Spleen (tissue), 11 donors: ENCODE results near the gene AUP1. TPM values are rescaled to one million over a fixed set of nuclear protein-coding genes. Genes with fewer than 3 reads are reported as not detected.

Experiments
- DNase-seq: peaks from one replicate; pipeline ENCODE4 v3.0.0-alpha.2; 2020
- H3K27ac ChIP-seq, 8 donors: fragments of 200-600 bp; sonication (generic) in 7 of 8; 1 replicate in 4 of 8; 2 replicates in 4 of 8; pipeline versions ENCODE4 v1.5.0 to v1.8.0; 2016 to 2021; ENCODE audit warnings: inconsistent platforms in 4 of 8, mild to moderate bottlenecking in 4 of 8, moderate library complexity in 1 of 8
- H3K27me3 ChIP-seq, 7 donors: fragments of 200-600 bp; sonication (generic) in 6 of 7; replicated peaks in 1 of 7; 1 replicate in 4 of 7; 2 replicates in 3 of 7; pipeline versions ENCODE4 v1.5.0 to v1.8.0; 2016 to 2021; ENCODE audit warnings: inconsistent platforms in 3 of 7, mild to moderate bottlenecking in 1 of 7
- H3K36me3 ChIP-seq, 6 donors: fragments of 200-600 bp; sonication (generic) in 5 of 6; 1 replicate in 4 of 6; 2 replicates in 2 of 6; pipeline versions ENCODE4 v1.5.0 to v1.8.0; 2016 to 2021; ENCODE audit warnings: inconsistent platforms in 2 of 6
- H3K4me1 ChIP-seq, 6 donors: fragments of 200-600 bp; sonication (generic) in 5 of 6; 1 replicate in 3 of 6; 2 replicates in 3 of 6; pipeline versions ENCODE4 v1.5.0 to v1.8.0; 2016 to 2021; ENCODE audit warnings: inconsistent platforms in 3 of 6
- H3K4me3 ChIP-seq, 8 donors: fragments of 200-600 bp; sonication (generic) in 7 of 8; 1 replicate in 4 of 8; 2 replicates in 4 of 8; pipeline versions ENCODE4 v1.5.0 to v1.8.0; 2016 to 2021; ENCODE audit warnings: inconsistent platforms in 4 of 8, mild to moderate bottlenecking in 4 of 8, moderate library complexity in 2 of 8
- H3K9me3 ChIP-seq, 8 donors: fragments of 200-600 bp; sonication (generic) in 7 of 8; 1 replicate in 4 of 8; 2 replicates in 4 of 8; pipeline versions ENCODE4 v1.5.0 to v1.8.0; 2016 to 2021; ENCODE audit warnings: inconsistent platforms in 4 of 8
- POLR2A ChIP-seq, 3 donors: fragments of 450-650 bp; IDR thresholded peaks; one replicate each; pipeline ENCODE4 v1.5.1; 2017; ENCODE audit warnings: antibody characterized with exemption in 3 of 3, mild to moderate bottlenecking in 1 of 3
- POLR2AphosphoS5 ChIP-seq, 3 donors: sonication (generic); formaldehyde crosslinking; IDR thresholded peaks; one replicate each; pipeline ENCODE4 v1.5.1; 2017; ENCODE audit warnings: antibody characterized with exemption in 3 of 3
- WGBS, 5 donors: extraction: QIAGEN DNeasy Blood & Tissue Kit in 3 of 5; methylation state at CpG; one replicate each; pipeline versions ENCODE4 v1.1.5 to v1.1.7; 2013 to 2018; 5-methylcytosine and 5-hydroxymethylcytosine counted together
- intact Hi-C: fragments of 100-400 bp; cut with DNase I; formaldehyde crosslinking; loops from one replicate; pipeline ENCODE4 v1.15.0; 2023; ENCODE audit warnings: low total_unique reads
- polyA plus RNA-seq, 3 donors: library from polyadenylated mRNA; stranded (reverse); fragments of 200-250 nt; gene quantifications; one replicate each; pipeline ENCODE4 v1.2.1, GENCODE V29; 2013
- total RNA-seq, 7 donors: library from RNA; depleted of rRNA in 3 of 7; stranded (reverse); fragments of >200 nt in 3 of 7; fragmentation: NEBNext Ultra II Directional in 4 of 7; extraction: Animal tissue kit (Norgen Biotek cat#: 25700) in 4 of 7; gene quantifications; one replicate each; pipeline versions ENCODE4 v1.1.0 to v1.2.1, GENCODE V29; 2016 to 2021
- TF ChIP-seq, protein P1 (sequence below), 11 experiments: fragments of 200-600 bp in 7 of 11; fragments of 450-650 bp in 4 of 11; sonication (generic) in 4 of 11; IDR thresholded peaks in 8 of 11; conservative IDR thresholded peaks in 3 of 11; 1 replicate in 7 of 11; 2 replicates in 4 of 11; pipeline versions ENCODE4 v1.4.0 to v1.8.0; 2016 to 2021; ENCODE audit warnings: antibody characterized with exemption in 11 of 11, inconsistent platforms in 4 of 11, mild to moderate bottlenecking in 1 of 11
- donor health status: healthy with polysubstance abuse.
- donor health status: DM: no; HTN: no; CAD: no; lungs with moderate emphysema.
- donor health status: DM: no; HTN: no; CAD: no.
- donor health status: Bipolar disorder and iron deficiency.
- donor health status: healthy.
- donor health status: DM: no; HTN: no; CAD: no.
- donor health status: DM: yes; HTN: yes; CAD: no.

Gene AUP1
- total and polyA plus RNA-seq, 10 donors = 107 to 226 (median 135) TPM

DNA sequence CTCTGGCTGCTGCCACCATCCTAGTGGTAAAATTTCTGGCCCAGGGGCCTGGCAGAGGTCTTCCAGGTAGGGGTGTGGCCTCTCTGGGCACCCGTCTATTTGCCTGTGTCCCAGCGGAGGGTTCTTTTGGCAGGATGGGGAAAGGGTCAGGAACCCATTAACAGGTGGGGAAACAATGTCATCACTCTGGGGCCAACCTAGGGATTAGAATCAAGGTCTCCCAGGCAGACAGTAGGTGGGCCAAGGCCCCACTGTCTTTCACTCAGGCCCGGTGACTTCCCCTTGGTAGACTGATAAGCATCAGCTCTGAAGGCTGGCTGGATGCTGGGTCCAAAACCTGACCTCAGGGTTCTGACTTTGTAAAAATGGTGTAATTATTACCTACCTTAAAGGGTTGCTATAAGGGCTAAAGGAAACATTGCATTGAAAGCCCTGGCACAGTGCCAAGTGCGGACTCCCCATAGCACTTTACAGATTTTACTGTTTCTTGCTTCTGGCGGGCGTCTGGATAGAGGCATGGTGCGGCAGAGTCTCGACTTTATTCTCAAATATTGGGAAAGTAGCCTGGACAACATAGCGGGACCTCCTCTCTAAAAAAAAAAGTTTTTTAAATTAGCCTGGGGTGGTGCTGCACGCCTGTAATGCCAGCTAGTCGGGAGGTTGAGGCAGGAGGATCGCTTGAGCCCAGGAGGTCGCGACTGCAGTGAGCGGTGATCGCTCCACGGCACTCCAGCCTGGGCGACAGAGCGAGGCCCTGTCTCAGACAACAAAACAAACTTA is 32.3 kb downstream of the AUP1 start:
- 55 to 69% (median 62%) methylated on average over 18 to 19 of the region's 19 CpGs for WGBS, 5 donors
- intact Hi-C loops = no loop called here
- Histone ChIP-seq H3K4me3 (peak overlapping the region in 6 of 8 donors; percentile 34 to 68 (median 51)), H3K36me3 (peaks cover under 1 to 27% (median 21%) of the 10 kb centered on the region in 6 donors), H3K27ac (no peak overlapping the region), H3K9me3 (no peaks in the 10 kb centered on the region), H3K4me1 (peaks cover 24 to 42% (median 35%) of the 10 kb centered on the region in 6 donors), H3K27me3 (peaks cover 9 to 56% (median 34%) of the 10 kb centered on the region in 7 donors)
- TF ChIP-seq POLR2AphosphoS5 (IDR thresholded peaks at IDR 0.05) (peak in 1 of 3 donors; percentile 25), POLR2A (IDR thresholded peaks at IDR 0.05) (no peak)
- peak; percentile 30 for DNase-seq

DNA sequence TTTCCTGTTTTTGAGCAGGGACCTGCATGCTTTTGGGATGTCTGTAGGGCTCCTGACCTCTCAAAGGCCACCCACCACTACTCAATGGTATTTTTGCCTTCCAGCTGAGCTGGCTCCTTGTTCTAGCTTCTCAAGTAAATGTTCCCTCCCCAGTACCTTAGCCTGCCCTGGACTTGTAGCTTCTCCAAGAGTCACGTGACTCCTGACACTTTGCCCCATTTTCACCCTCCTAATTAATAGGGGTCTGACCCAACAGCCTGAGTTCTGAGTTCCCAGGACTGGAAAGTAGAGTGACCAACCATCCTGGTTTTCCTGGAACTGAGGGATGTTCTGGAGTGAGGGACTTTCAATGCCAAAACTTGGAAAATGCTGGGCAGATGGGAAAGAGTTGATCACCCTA is 34.1 kb downstream of the AUP1 start:
- no peak overlapping the region for H3K27ac ChIP-seq
- WGBS, 5 donors = 87 to 94% (median 93%) methylated on average over 1 of the region's 1 CpG
- TF ChIP-seq POLR2AphosphoS5 (IDR thresholded peaks at IDR 0.05) = no peak
- TF ChIP-seq, protein P1, sequence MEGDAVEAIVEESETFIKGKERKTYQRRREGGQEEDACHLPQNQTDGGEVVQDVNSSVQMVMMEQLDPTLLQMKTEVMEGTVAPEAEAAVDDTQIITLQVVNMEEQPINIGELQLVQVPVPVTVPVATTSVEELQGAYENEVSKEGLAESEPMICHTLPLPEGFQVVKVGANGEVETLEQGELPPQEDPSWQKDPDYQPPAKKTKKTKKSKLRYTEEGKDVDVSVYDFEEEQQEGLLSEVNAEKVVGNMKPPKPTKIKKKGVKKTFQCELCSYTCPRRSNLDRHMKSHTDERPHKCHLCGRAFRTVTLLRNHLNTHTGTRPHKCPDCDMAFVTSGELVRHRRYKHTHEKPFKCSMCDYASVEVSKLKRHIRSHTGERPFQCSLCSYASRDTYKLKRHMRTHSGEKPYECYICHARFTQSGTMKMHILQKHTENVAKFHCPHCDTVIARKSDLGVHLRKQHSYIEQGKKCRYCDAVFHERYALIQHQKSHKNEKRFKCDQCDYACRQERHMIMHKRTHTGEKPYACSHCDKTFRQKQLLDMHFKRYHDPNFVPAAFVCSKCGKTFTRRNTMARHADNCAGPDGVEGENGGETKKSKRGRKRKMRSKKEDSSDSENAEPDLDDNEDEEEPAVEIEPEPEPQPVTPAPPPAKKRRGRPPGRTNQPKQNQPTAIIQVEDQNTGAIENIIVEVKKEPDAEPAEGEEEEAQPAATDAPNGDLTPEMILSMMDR (IDR thresholded peaks at IDR 0.05 in 8 of 11, conservative IDR thresholded peaks at IDR 0.05 in 3 of 11) = no peak
- TF ChIP-seq POLR2A (IDR thresholded peaks at IDR 0.05) = no peak
- no peaks in the 10 kb centered on the region for H3K9me3 ChIP-seq
- H3K4me1 ChIP-seq = peaks cover 24 to 34% (median 29%) of the 10 kb centered on the region in 6 donors
- H3K4me3 ChIP-seq = no peak overlapping the region
- peaks cover 5 to 44% (median 38%) of the 10 kb centered on the region in 6 donors for H3K36me3 ChIP-seq
- peaks cover 9 to 38% (median 34%) of the 10 kb centered on the region in 7 donors for H3K27me3 ChIP-seq
- no peak for DNase-seq
- intact Hi-C loops = no loop called here

DNA sequence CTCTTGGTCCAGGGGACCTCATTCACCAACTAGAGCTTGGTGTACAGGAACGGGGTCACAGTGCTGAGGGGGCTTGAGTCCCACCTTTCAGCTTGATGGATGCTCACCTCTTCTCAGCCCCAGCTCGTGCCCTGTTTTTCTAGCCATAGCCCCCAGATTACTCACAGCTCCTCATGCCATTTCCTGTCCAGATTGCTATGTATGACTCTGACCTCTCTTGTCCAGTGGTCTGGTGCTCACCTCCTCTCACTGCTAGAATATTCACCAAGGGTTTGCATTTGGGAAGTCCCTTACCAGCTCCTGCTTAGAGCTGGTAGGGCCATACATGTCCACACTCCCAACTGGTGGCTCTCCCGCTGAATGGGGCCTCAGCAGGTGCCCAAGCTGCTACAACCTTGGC is 36.0 kb downstream of the AUP1 start:
- peaks cover 11 to 15% (median 13%) of the 10 kb centered on the region in 6 donors for H3K4me1 ChIP-seq
- no peak overlapping the region for H3K27ac ChIP-seq
- 88 to 98% (median 91%) methylated on average over 3 of the region's 3 CpGs for WGBS, 5 donors
- intact Hi-C loops = no loop called here
- TF ChIP-seq POLR2A (IDR thresholded peaks at IDR 0.05) = no peak
- TF ChIP-seq, protein P1 (IDR thresholded peaks at IDR 0.05 in 8 of 11, conservative IDR thresholded peaks at IDR 0.05 in 3 of 11) = no peak
- H3K4me3 ChIP-seq = no peak overlapping the region
- no peak for DNase-seq
- H3K36me3 ChIP-seq = peaks cover 5 to 63% (median 46%) of the 10 kb centered on the region in 6 donors
- no peaks in the 10 kb centered on the region for H3K9me3 ChIP-seq
- peaks cover 0 to 19% (median 15%) of the 10 kb centered on the region in 7 donors for H3K27me3 ChIP-seq

DNA sequence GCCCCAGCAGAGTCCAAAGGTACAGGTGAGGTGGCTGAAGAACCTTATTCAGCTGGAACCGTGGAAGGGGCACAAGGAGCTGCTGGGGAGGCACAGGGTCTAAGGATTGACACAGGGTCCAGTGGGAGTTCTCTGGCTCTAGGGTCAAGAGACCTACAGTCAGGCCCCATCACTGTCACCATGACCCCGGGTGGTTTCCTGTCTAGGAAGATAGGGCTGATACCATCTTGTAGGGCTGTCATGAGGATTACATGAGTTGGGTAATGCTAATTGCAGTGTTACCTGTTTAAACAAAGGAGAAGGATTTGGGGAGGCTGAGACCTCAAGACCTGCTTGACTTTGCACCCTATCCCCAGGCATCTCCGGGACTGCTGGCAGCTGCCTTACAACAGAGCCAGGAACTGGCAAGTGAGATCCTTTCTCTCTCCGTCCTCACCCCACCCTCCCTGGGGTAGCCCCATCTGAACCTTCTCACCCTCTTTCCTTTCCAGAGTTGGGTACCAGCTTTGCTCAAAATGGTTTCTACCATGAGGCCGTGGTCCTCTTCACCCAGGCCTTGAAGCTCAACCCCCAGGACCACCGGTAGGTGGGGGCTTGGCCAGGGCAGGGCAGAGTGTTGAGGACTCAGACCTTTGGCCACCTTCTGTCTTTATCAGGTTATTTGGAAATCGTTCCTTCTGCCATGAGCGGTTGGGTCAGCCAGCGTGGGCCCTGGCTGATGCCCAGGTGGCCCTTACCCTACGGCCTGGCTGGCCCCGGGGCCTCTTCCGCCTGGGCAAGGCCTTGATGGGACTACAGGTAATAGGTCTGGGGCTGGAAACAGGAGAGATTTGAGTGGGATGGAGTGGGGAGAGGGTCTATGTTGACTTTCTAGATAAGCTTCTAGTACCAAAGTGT is 37.6 kb downstream of the AUP1 start:
- Histone ChIP-seq H3K27me3 (peaks cover 0 to 3% (median 0%) of the 10 kb centered on the region in 7 donors), H3K4me3 (no peak overlapping the region), H3K9me3 (no peaks in the 10 kb centered on the region), H3K4me1 (peaks cover 0 to 4% (median 0%) of the 10 kb centered on the region in 6 donors), H3K27ac (no peak overlapping the region), H3K36me3 (peaks cover 5 to 80% (median 55%) of the 10 kb centered on the region in 6 donors)
- intact Hi-C loops = no loop called here
- peak; percentile 56 for DNase-seq
- TF ChIP-seq, protein P1 (IDR thresholded peaks at IDR 0.05 in 8 of 11, conservative IDR thresholded peaks at IDR 0.05 in 3 of 11) = no peak
- TF ChIP-seq POLR2A (IDR thresholded peaks at IDR 0.05) = no peak
- 93 to 96% (median 95%) methylated on average over 12 of the region's 12 CpGs for whole genome bisulfite sequencing, 5 donors
